RCC 7860 (cell line): Measurements from ENCODE around the gene MS4A18.
"Not testable (repeated sequence)": the region's sequence is repeated elsewhere in the genome, so short reads cannot be mapped to it uniquely, and the experiment has no call there.

ENCODE experiments used
- DNase-seq: peaks from one replicate; pipeline ENCODE4 v3.0.0-alpha.2; 2015; ENCODE audit warnings: low spot score
- FAIRE-seq: peaks from 2 replicates; lab custom pipeline; 2012; peaks lifted over from hg19 to GRCh38; lab: Jason Lieb, UNC

MS4A18 gene

DNA sequence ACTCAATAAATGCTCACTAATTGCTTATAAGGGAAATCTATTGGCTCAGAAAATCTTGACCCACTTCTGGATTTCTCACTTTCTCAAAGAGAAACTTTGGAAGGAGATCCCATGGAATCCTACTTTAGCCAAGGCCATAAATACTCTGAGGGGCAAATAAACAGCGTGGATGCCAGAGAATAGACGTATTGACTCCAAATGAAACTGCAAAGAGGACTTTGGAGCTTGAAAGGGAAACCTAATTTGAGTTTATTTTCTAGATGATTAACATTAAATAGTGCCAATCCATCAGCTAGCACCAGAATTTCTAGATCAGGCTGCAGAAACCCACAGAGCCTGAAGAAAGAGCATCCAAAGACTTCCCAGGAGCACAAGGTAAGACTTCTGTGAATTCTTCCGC lies at the start of gene MS4A18:
Gene MS4A18, plus strand, starts transcription at position 301 of the 400 bp plus-strand sequence.
- DNase-seq (no peak), FAIRE-seq (no peak)

DNA sequence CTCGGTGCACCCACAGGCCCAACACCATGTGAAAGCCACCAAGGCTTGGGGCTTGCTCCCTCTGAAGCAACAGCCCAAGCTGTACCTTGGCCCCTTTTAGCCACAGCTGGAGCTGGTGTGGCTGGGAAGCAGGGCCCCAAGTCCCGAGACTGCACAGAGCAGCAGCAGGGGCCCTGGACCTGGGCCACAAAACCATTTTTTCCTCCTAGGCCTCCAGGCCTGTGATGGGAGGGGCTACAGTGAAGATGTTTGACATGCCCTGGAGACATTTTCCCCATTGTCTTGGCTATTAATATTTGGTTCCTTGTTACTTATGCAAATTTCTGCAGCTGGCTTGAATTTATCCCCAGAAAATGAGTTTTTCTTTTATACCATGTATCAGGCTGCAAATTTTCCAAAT lies 46.3 kb upstream of the MS4A18 start:
- not testable (repeated sequence) for DNase-seq, FAIRE-seq

DNA sequence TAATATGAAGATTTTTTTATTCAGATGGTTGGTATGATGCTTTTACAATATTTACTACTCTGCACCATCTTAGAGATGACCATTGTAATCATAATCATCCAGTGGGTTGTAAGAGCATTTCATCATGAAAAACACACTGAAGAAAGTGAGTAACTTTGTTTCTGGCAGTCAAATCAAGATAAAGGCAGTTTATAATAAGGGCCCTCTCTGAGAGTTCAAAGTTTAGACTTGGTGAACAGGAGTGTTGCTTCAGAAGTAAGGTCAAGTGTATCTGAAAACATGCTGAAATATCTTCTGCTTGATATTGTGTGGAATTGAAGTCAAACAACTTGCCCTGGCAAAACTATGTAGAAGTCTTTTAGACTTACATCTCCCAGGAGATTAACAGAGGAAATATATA lies 44.6 kb upstream of the MS4A18 start:
- FAIRE-seq: no peak
- DNase-seq: no peak

DNA sequence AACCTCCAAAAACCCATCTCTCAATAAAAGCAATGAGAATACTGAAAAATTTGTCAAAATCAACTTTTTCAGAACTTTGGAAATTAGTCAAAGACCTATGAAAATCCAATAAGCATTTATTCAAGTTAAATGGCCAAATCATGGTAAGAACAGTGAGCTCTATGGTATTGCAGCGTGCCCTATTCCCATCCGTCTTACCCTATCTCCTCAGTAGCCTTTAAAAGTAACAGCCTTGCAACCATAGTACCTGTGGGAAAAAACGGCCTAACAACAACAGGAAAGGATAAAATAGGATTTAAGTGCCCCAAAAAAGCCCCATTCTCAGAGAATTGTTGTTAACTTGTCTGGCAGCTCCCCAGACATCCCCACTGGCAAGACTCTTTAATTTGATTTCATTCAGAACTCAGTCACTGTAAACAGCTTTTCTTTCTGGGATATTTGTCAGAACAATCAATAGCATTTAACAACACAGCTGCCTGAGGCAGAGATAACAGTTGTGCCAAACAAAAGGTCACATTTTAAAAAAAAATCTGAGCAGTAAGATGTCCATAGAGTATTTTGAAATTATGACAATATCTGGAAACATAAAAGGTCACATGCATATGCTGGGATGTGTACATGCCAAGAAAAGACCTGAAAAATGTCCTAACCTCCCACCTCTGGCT lies 43.9 kb upstream of the MS4A18 start:
- FAIRE-seq: no peak
- DNase-seq: no peak

DNA sequence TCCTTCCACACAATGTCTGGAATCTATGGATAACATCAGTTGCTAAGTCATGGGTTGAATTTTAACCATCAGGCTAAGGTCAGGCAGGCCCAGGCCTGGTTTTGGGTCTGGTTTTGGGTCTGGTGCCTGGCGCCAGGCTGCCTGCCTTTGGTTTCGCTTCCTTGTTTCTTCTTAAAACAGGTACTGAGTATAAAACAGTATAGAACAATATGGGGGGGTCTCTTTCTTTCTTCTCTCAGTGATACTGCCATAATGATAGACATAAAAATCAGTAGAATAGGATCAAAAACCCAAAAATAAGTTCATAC lies 40.0 kb upstream of the MS4A18 start:
- not testable (repeated sequence) for FAIRE-seq, DNase-seq

DNA sequence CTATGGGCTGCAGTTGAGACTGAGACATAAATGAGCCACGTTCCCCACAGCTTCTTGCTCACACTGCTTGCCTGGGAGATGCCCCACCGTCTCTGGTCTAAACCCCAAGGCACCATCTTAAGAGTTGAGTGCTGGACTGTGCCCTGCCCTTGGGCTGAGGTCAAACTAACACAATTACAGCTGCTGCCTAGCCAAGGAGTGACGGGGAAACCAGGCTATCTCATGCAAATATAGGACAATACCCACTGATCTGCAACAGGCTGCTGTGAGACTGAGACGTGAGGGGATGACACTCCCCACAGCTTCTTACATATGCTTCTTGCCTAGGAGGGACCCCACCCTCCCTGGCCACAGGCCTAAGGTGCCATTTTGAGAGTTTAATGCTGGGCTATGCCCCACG lies 32.9 kb upstream of the MS4A18 start:
- FAIRE-seq (no peak), DNase-seq (no peak)

DNA sequence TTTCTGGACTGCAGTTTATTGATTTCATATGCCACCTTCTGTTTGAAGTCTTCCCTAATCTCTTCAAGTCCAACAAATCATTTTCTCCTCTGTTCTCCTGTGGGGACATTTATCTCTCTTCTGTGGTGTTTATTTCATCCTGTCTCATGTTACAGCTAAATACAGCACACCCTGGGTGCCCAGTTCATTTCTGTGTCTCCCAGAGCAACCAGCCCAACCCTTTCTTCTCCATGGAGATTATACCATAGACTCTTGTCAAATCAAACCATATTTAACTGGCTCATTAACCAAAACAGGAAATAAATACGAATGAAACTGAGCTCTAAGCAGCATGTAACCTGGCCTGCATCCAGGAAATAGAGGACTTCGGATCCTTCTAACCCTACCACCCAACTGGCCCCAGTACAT lies 25.2 kb upstream of the MS4A18 start, which contains the start of gene MS4A8:
Gene MS4A8, plus strand, starts transcription at position 329 of the 408 bp plus-strand sequence. CDS start 1,249 bp downstream, outside the sequence.
- FAIRE-seq (no peak), DNase-seq (no peak)

DNA sequence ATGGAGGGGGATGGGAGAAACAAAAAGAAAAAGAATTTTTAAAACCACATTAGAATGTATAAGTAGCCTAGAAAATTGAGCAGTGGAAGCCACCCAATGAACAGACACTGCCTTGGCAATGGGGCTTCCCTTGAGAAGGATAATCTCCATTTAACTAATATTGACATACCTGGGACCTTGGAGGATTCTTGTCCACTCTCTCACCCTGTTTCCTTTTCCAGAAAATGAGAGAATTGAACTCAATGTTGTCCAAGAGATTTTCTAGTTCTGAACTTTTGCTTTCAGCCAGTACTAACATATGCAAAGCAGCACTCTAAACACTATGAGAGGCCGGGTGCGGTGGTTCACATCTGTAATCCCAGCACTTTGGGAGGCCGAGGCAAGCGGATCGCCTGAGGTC lies 24.6 kb upstream of the MS4A18 start:
- no peak for DNase-seq
- no peak for FAIRE-seq

DNA sequence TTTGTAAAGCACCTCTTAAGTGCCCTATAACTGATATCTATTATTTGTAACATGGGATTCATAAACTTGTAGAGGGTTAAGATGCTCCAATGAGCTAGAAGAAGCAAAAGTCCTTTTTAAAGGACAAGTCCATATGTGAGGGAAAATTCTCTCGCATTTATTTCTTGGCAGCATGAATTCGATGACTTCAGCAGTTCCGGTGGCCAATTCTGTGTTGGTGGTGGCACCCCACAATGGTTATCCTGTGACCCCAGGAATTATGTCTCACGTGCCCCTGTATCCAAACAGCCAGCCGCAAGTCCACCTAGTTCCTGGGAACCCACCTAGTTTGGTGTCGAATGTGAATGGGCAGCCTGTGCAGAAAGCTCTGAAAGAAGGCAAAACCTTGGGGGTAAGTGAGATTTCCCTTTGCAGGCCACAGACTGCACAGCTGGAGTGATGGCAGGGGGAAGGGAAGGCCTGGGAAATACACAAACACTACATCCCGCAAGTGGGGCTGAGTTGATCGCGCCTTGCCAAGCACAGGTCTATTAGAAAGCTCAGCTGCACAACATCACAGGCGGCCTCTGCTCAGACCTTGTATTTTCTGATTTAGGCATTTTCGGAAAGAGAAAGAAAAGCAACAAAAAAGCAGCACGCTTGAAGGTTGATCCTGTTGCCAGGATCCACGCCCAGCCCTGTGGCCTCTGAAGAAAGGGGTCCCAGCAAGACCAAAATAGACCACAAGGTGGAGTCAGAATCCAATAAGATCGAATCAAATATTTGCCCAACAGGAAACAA lies 23.6 kb upstream of the MS4A18 start:
- DNase-seq (no peak), FAIRE-seq (no peak)

DNA sequence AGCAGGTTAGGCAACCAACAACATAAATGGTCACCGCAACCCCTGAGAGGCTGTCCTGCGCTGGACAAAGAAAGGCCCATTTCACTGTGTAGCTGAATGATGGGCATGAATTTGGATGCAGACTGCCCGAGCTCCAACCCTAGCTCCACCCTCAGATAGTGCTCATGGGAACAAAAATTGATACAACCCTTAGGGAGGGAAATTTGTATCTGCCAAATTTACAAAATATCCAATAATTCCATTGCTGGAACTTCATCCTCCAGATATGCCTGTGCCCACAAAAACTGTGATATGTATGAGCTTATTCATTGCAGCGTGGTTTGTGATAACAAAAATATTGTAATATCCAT lies 23.1 kb upstream of the MS4A18 start:
- FAIRE-seq: no peak
- DNase-seq: no peak

DNA sequence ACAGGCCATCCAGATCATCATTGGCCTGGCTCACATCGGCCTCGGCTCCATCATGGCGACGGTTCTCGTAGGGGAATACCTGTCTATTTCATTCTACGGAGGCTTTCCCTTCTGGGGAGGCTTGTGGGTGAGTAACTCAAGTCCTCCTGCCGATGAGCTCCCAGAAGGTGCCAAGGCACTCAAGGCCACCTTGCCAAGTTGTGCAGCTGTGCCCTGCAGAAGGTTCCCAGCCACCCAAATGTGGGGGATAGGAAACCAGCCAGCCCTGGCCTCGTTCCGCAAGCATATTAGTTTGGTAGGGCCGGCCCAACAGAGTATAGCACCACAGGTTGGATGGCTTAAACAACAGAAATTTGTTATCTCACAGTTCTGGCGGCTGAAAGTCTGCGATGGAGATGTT lies 21.1 kb upstream of the MS4A18 start:
- DNase-seq (no peak), FAIRE-seq (no peak)

DNA sequence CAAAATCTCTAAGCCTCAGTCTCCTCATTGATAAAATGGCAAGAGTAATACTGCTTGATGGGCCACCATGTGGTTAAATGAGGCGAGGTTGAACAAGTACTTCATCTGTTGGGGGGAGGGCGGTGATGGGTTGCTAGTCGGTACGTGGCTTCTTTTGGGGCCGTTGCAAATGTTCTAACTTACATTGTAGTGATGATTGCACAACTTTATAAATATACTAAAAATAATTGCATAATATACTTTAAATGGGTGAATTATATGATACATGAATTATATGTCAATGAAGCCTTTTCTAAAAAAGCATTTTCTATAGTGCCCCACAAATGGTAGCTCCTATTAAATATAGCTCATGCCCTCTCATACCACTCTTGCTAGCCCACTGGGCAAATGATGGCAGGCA lies 18.6 kb upstream of the MS4A18 start:
- FAIRE-seq (no peak), DNase-seq (no peak)

DNA sequence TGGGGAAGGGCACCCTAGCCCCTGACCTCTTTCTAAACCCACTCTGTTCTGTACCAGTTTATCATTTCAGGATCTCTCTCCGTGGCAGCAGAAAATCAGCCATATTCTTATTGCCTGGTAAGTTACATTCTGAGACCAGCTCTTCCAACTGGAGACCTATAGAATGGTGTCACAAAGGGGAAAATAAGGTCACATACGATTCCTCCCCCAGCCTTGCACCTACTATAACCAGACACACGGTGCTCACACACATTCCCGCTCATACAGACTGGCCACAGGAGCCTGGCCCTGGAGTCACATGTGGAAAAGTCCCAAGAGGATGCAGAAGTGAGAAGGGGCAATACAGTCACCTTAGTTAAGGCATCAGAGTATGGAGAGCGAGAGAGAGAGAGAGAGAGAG lies 17.6 kb upstream of the MS4A18 start:
- DNase-seq (no peak), FAIRE-seq (no peak)

DNA sequence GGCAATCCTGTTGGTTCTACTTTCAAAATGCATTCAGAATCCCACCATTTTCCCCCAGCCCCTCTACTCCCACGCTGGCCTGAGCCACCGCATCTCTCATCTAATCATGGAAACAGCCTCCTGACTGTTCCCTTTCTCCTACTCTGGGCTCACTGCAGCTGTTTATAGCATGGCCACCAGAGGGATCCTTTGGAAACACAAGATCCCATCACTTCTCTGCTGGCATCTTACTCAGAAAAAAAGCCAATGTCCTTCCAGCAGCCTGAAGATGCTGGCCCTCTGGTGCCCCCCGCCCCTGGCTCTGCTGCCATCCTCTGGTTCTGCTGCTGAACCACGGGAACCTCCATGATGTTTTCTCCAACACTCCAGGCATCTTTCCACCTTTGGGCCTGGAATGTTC lies 14.0 kb upstream of the MS4A18 start:
- FAIRE-seq (no peak), DNase-seq (no peak)

DNA sequence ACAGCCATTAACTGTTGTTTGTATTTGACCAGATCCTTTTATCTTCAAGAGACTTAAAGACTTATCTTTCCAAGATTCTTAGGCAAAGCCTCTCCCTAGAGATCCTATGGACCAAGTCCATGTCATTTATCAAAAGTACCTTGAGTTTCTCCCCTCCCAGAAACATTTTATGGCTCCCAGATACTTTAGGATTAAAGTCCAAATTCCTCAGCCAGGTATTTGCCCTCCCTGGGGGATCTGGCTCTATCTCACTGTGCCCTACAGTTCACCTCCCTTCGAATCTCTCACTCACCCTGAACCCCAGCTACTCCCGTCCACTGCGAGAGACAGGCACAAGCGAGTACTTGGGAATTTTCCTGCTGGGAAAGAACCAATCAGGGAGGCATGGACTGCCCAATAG lies 13.2 kb upstream of the MS4A18 start:
- DNase-seq (no peak), FAIRE-seq (no peak)

DNA sequence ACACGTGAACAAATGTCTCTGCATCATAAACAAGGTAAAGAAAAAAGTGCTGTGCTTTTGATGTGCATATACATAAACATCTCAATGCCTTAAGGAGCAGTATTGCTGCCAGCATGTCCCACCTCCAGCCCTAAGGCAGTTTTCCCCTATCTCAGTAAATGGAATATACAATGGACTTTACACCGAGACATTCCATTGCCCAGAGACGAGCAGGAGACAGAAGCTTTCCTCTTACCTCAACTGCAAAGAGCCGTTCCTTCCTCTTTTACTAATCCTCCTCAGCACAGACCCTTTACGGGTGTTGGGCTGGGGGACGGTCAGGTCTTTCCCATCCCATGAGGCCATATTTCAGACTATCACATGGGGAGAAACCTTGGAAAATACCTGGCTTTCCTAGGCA lies 11.1 kb upstream of the MS4A18 start:
- FAIRE-seq, DNase-seq: not testable (repeated sequence)

DNA sequence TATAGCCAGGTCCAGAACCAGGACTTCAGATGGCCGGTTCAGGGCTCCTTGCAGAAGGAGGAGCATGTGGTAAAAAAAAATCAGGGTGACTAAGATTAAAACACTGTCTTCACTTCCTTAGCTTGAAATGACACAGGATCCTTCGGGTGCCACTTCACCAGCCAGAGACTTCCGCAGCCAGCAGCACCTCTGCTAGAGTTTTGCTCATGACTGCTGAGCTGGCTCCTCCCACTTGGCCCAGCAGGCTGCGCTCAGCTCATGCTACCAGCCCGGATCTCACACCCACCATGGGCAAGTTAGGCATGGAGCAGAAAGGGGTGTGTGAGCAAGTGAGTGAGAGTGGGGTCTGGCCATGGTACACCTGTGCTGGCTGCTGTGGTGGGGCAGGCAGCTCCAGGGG lies 6.6 kb upstream of the MS4A18 start:
- DNase-seq (no peak), FAIRE-seq (no peak)

DNA sequence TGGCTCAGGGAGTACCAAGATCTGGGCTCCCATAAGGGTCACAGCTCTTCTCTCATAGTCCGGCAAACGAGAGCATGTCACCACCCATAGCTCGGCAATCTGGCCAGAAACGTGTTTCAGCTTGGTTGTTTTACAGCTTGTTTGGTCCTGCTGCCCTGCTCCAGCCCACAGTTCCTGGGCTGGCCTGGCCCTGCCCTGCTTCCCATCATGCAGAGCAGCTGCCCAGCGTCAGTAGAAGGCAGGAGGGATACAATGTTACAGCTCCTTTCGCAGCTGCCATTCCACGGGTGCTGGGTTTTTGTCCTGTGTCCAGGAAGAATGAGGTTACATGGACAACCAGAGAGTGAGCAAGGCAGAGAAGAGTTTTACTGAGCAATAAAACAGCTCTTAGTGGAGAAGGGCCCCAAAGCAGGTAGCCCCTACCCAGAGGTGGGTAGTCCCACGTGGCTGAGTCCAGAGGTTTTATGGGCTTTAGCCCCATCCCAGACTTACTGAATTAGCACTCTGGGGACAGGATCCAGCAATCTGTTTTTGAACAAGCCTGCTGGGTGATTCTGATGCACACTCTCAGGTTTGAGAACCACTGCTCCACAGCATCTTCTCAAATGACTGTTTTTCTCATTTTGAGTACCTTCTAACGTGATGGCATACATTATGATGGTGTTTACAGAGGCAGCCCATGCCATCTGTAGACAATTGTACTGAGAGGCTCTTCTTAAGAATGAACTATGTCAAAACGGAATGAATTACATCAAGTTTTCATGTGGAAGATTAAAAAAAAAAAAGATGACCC lies 5.8 kb upstream of the MS4A18 start:
- FAIRE-seq (no peak), DNase-seq (no peak)

DNA sequence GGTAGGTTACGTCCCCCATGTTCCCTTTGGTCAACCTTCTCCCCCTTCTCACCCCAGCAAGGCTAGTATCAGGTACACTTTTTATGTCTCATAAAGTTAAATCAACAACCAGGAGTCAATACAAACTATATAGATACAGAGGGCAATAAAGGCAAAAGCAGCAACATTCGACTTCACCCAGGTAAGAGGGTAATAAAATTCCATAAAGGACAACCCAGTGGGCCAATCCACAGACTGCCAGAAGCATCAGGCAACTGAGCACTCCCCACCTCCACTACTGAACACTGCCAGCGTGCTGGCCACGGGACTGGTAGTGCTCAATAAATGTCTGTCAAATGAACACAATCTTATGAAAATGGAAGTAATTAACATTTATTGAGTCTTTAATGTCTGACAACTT lies 5.1 kb upstream of the MS4A18 start:
- DNase-seq (no peak), FAIRE-seq (no peak)

DNA sequence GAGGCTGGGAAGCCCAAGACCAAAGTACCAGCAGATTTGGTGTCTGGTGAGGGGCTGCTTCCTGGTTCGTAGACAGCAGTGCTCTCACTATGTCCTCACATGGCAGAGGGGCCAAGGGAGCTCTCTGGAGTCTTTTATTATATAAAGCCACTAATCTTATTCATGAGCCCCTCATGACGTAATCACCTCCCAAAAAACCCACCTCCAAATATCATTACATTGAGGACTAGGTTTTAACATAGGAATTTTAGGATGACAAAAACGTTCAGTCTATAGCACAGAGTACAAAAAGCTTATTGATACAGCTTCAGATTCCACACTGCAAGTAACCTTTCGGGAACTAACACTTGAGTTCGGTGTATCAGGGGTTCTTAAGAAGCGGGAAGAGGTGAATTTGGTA lies 4.1 kb upstream of the MS4A18 start:
- FAIRE-seq: no peak

DNA sequence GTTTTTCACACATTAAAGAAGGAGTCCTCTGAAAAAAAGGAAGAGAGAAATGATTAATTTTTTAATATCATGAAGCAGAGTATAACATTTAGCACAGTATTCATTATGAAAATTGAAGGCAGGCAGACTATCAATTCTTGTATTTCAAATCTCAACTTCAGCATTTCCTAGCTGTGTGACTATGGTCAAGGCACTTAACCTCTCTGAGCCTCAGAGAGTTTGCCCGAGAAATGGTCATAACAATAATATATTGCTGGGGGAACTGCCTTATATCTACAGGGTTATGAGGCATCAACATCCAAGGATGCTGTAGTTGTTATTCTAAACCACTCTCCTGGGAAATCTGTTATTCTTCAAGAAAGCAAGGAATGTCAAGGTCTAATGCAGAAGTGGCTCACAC lies 1.1 kb downstream of the MS4A18 start:
- DNase-seq (no peak), FAIRE-seq (no peak)

More for the DNA sequence above, 4.1 kb upstream of the MS4A18 start:
- DNase-seq: no peak

DNA sequence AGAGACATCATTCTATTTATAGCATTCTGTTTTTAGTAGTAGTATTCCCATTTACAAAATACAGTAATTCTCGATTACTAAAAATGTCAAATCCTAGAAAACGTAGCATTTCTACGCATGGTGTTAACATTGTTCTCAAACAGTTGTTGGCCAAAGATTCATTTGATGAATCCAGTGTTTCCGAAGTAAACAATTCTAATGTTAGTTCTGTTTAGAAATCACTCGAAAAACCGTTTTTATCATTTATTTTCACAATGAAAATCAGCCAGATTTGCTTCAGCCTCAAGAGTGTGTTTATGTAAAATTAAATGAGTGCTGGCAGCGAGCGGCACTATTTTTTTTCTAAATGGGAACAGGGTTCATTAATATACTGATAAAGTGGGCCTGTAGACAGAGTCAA lies 7.1 kb downstream of the MS4A18 start:
- DNase-seq (no peak), FAIRE-seq (no peak)
